ENCODE results near the gene MID1IP1.

MID1IP1 gene

GRCh38 chrX:38800981-38801845 lies at the start of gene MID1IP1:
MID1IP1 (plus strand) TSS chrX:38801459; CDS start chrX:38804947, 3,488 bp downstream.
- DNase-seq (ENCODE audit: low read depth) = no peak
- no peak for TF ChIP-seq CTCF (IDR thresholded peaks at IDR 0.05; ENCODE audit: insufficient read depth, low read depth, low read length, missing control alignments)
- no peak within 1 kb of the TSS for H3K4me3 ChIP-seq (ENCODE audit: low read depth, low read length)

GRCh38 chrX:38754102-38754790 lies 47.0 kb upstream of the MID1IP1 start:
- no peak overlapping the region for H3K4me3 ChIP-seq (ENCODE audit: low read depth, low read length)
- DNase-seq (ENCODE audit: low read depth) = peak; percentile 61
- TF ChIP-seq CTCF (IDR thresholded peaks at IDR 0.05; ENCODE audit: insufficient read depth, low read depth, low read length, missing control alignments) = peak; percentile 45

- DNase-seq (ENCODE audit: low read depth) = peak; percentile 1
- TF ChIP-seq CTCF (IDR thresholded peaks at IDR 0.05; ENCODE audit: insufficient read depth, low read depth, low read length, missing control alignments) = no peak
- H3K4me3 ChIP-seq (ENCODE audit: low read depth, low read length) = no peak overlapping the region
Measured at GRCh38 chrX:38754818-38755718, 46.2 kb upstream of the MID1IP1 start.

- DNase-seq (ENCODE audit: low read depth) = no peak
- no peak overlapping the region for H3K4me3 ChIP-seq (ENCODE audit: low read depth, low read length)
- no peak for TF ChIP-seq CTCF (IDR thresholded peaks at IDR 0.05; ENCODE audit: insufficient read depth, low read depth, low read length, missing control alignments)
Measured at GRCh38 chrX:38760883-38761282, 40.4 kb upstream of the MID1IP1 start.

GRCh38 chrX:38768079-38768478 lies 33.2 kb upstream of the MID1IP1 start:
- DNase-seq (ENCODE audit: low read depth) = peak; percentile 19
- TF ChIP-seq CTCF (IDR thresholded peaks at IDR 0.05; ENCODE audit: insufficient read depth, low read depth, low read length, missing control alignments) = peak; percentile 20
- no peak overlapping the region for H3K4me3 ChIP-seq (ENCODE audit: low read depth, low read length)

GRCh38 chrX:38770152-38770551 lies 31.1 kb upstream of the MID1IP1 start:
- no peak for TF ChIP-seq CTCF (IDR thresholded peaks at IDR 0.05; ENCODE audit: insufficient read depth, low read depth, low read length, missing control alignments)
- H3K4me3 ChIP-seq (ENCODE audit: low read depth, low read length) = no peak overlapping the region
- DNase-seq (ENCODE audit: low read depth) = no peak
